NCI-H526 treated with DMSO at 0.1 percent for 48 hours (cell line): ENCODE data around the gene AGBL4.
"Not testable (repeated sequence)": the region's sequence is repeated elsewhere in the genome, so short reads cannot be mapped to it uniquely, and the experiment has no call there.

Source experiments
- DNase-seq: peaks from one replicate; lab custom pipeline; 2025; lab: John Stamatoyannopoulos, UW

The AGBL4 gene

GRCh38 chr1:48536477-48536876 lies 1487.3 kb downstream of the AGBL4 start:
- DNase-seq, result no peak

- DNase-seq, result no peak
Measured at GRCh38 chr1:48532976-48533375, 1490.8 kb downstream of the AGBL4 start.

GRCh38 chr1:48530727-48531351 lies 1492.9 kb downstream of the AGBL4 start:
- peak; percentile 72 for DNase-seq

GRCh38 chr1:48527051-48527450 lies 1496.7 kb downstream of the AGBL4 start:
- DNase-seq, result no peak

- DNase-seq, result no peak
Measured at GRCh38 chr1:48526008-48526710, 1497.6 kb downstream of the AGBL4 start.

GRCh38 chr1:48524892-48525467 lies 1498.8 kb downstream of the AGBL4 start:
- DNase-seq, result no peak

GRCh38 chr1:48523558-48523957 lies 1500.2 kb downstream of the AGBL4 start:
- no peak for DNase-seq

- not testable (repeated sequence) for DNase-seq
Measured at GRCh38 chr1:48519896-48520295, 1503.9 kb downstream of the AGBL4 start.

GRCh38 chr1:48506870-48507269 lies 1516.9 kb downstream of the AGBL4 start:
- no peak for DNase-seq

GRCh38 chr1:48500541-48501450 lies 1523.0 kb downstream of the AGBL4 start:
- DNase-seq, result no peak

GRCh38 chr1:48499211-48499735 lies 1524.5 kb downstream of the AGBL4 start:
- DNase-seq, result no peak

GRCh38 chr1:48498096-48498791 lies 1525.5 kb downstream of the AGBL4 start:
- DNase-seq, result peak; percentile 47

GRCh38 chr1:48495911-48496310 lies 1527.8 kb downstream of the AGBL4 start:
- DNase-seq, result no peak

- no peak for DNase-seq
Measured at GRCh38 chr1:48495166-48495565, 1528.6 kb downstream of the AGBL4 start.

GRCh38 chr1:48493970-48494769 lies 1529.6 kb downstream of the AGBL4 start:
- DNase-seq, result no peak

GRCh38 chr1:48493041-48493440 lies 1530.7 kb downstream of the AGBL4 start:
- DNase-seq, result no peak

- no peak for DNase-seq
Measured at GRCh38 chr1:48492392-48492791, 1531.4 kb downstream of the AGBL4 start.

- no peak for DNase-seq
Measured at GRCh38 chr1:48488721-48489120, 1535.0 kb downstream of the AGBL4 start.
